Renal cortex interstitium (tissue), 11 donors: ENCODE results near the gene CHADL. TPM values are rescaled to one million over a fixed set of nuclear protein-coding genes. Genes with fewer than 3 reads are reported as not detected.

Experiments used
- DNase-seq, 11 donors: peaks; one replicate each; pipeline ENCODE4 v3.0.0-alpha.2; 2013; ENCODE audit warnings: low read depth in 9 of 11, low spot score in 4 of 11; ENCODE audit errors: extremely low read depth in 1 of 11
- polyA plus RNA-seq, 3 donors: library from polyadenylated mRNA; unstranded; fragments of 120-200 nt; gene quantifications; one replicate each; pipeline ENCODE4 v1.2.1, GENCODE V29; 2013; ENCODE audit not compliant: insufficient read length in 3 of 3

CHADL gene
- polyA plus RNA-seq, 3 donors, result 2.5 to 4.3 (median 3.4) TPM

- no peak for DNase-seq
Observed at GRCh38 chr22:41238570-41239442, 1.9 kb downstream of the CHADL start.

- DNase-seq, result peak in 10 of 11 donors; percentile 9 to 66 (median 56)
Observed at GRCh38 chr22:41237707-41238569, 2.8 kb downstream of the CHADL start.

GRCh38 chr22:41237036-41237706 lies 3.6 kb downstream of the CHADL start:
- DNase-seq, result no peak

GRCh38 chr22:41234815-41235695 lies 5.7 kb downstream of the CHADL start:
- no peak for DNase-seq

- no peak for DNase-seq
Observed at GRCh38 chr22:41231369-41231768, 9.4 kb downstream of the CHADL start.

- DNase-seq, result no peak
Observed at GRCh38 chr22:41230401-41230785, 10.3 kb downstream of the CHADL start.

GRCh38 chr22:41229730-41230400 lies 10.9 kb downstream of the CHADL start:
- no peak for DNase-seq

GRCh38 chr22:41229215-41229614 lies 11.5 kb downstream of the CHADL start:
- no peak for DNase-seq

- no peak for DNase-seq
Observed at GRCh38 chr22:41226723-41227655, 13.7 kb downstream of the CHADL start.

- no peak for DNase-seq
Observed at GRCh38 chr22:41223535-41223934, 17.2 kb downstream of the CHADL start.

GRCh38 chr22:41222846-41223507 lies 17.8 kb downstream of the CHADL start:
- no peak for DNase-seq

GRCh38 chr22:41217553-41218157 lies 23.1 kb downstream of the CHADL start:
- peak in 3 of 11 donors; percentile 46 to 69 (median 63) for DNase-seq

- no peak for DNase-seq
Observed at GRCh38 chr22:41216984-41217383, 23.7 kb downstream of the CHADL start.

- no peak for DNase-seq
Observed at GRCh38 chr22:41215926-41216325, 24.8 kb downstream of the CHADL start.

- no peak for DNase-seq
Observed at GRCh38 chr22:41215409-41215808, 25.3 kb downstream of the CHADL start.

GRCh38 chr22:41206719-41207118 lies 34.0 kb downstream of the CHADL start:
- no peak for DNase-seq
